Breast epithelium (tissue), 4 donors: Measurements from ENCODE around the gene PRMT1. TPM values are rescaled to one million over a fixed set of nuclear protein-coding genes. Genes with fewer than 3 reads are reported as not detected.
A peak's percentile ranks its signal among the peaks of the same experiment; 100 is the strongest.

Experiments used
- DNase-seq, 2 donors: peaks; one replicate each; pipeline ENCODE4 v3.0.0-alpha.2; 2019; ENCODE audit warnings: low spot score in 2 of 2
- H3K27ac ChIP-seq, 2 donors: fragments of 200-600 bp; sonication (generic) in 1 of 2; one replicate each; pipeline ENCODE4 v1.5.1; 2016 to 2019; ENCODE audit warnings: mild to moderate bottlenecking in 1 of 2
- H3K27me3 ChIP-seq, 2 donors: fragments of 200-600 bp; sonication (generic) in 1 of 2; one replicate each; pipeline versions ENCODE4 v1.5.1 to v1.6.0; 2017 to 2019; ENCODE audit warnings: control low read depth in 1 of 2, mild to moderate bottlenecking in 1 of 2
- H3K36me3 ChIP-seq: fragments of 200-600 bp; one replicate; pipeline ENCODE4 v1.5.1; 2019
- H3K4me1 ChIP-seq, 2 donors: fragments of 200-600 bp; sonication (generic); one replicate each; pipeline ENCODE4 v1.5.1; 2016 to 2019; ENCODE audit warnings: control low read depth in 1 of 2
- H3K4me3 ChIP-seq, 3 donors: fragments of 200-600 bp; sonication (generic); 1 replicate in 2 of 3; 2 replicates in 1 of 3; pipeline ENCODE4 v1.5.1; 2016 to 2019; ENCODE audit warnings: mild to moderate bottlenecking in 3 of 3, moderate library complexity in 2 of 3
- H3K9me3 ChIP-seq, 2 donors: fragments of 200-600 bp; sonication (generic) in 1 of 2; one replicate each; pipeline ENCODE4 v1.5.1; 2016 to 2019; ENCODE audit warnings: control low read depth in 1 of 2
- CTCF ChIP-seq, 3 donors: fragments of 450-650 bp; IDR thresholded peaks; one replicate each; pipeline ENCODE4 v1.5.1; 2016 to 2017; ENCODE audit warnings: antibody characterized with exemption in 3 of 3, mild to moderate bottlenecking in 3 of 3, moderate library complexity in 3 of 3
- POLR2A ChIP-seq: fragments of 450-650 bp; IDR thresholded peaks from one replicate; pipeline ENCODE4 v1.6.1; 2016; ENCODE audit warnings: antibody characterized with exemption, mild to moderate bottlenecking, moderate library complexity
- POLR2AphosphoS5 ChIP-seq, 3 donors: sonication (generic); formaldehyde crosslinking; IDR thresholded peaks; one replicate each; pipeline ENCODE4 v1.6.1; 2017; ENCODE audit warnings: antibody characterized with exemption in 3 of 3
- intact Hi-C: fragments of 100-400 bp; cut with DNase I; formaldehyde crosslinking; loops from one replicate; pipeline ENCODE4 v1.15.1; 2023; ENCODE audit warnings: low total_unique reads
- total RNA-seq, 3 donors: library from RNA; depleted of rRNA; stranded (reverse); fragments of >200 nt; gene quantifications; one replicate each; pipeline ENCODE4 v1.1.0, GENCODE V29; 2016

The PRMT1 gene
- total RNA-seq, 3 donors from 2014 or later: 137 to 227 (median 154) TPM

GRCh38 chr19:49672131-49672919, 4.7 kb upstream of the PRMT1 start:
- H3K27me3 ChIP-seq: no peaks in the 10 kb centered on the region
- H3K9me3 ChIP-seq: no peaks in the 10 kb centered on the region
- intact Hi-C loops: no loop called here
- peak overlapping the region; percentile 79 to 82 for H3K27ac ChIP-seq
- TF ChIP-seq POLR2A: no peak
- TF ChIP-seq POLR2AphosphoS5 (IDR thresholded peaks at IDR 0.05): peak in 1 of 3 donors; percentile 13
- peak; percentile 54 to 80 (median 71) for TF ChIP-seq CTCF (IDR thresholded peaks at IDR 0.05)
- H3K36me3 ChIP-seq: no peaks in the 10 kb centered on the region
- H3K4me3 ChIP-seq: peak overlapping the region in 2 of 3 donors; percentile 20 to 46
- peak in 1 of 2 donors; percentile 70 for DNase-seq
- peaks cover 0 to 4% of the 10 kb centered on the region in 2 donors for H3K4me1 ChIP-seq

GRCh38 chr19:49676136-49676783, 811 bp upstream of the PRMT1 start:
- no peaks in the 10 kb centered on the region for H3K27me3 ChIP-seq
- DNase-seq: peak in 1 of 2 donors; percentile 86
- H3K4me3 ChIP-seq: peak overlapping the region; percentile 35 to 98 (median 61)
- intact Hi-C loops: no loop called here
- H3K9me3 ChIP-seq: no peaks in the 10 kb centered on the region
- TF ChIP-seq POLR2A: no peak
- TF ChIP-seq POLR2AphosphoS5 (IDR thresholded peaks at IDR 0.05): peak; percentile 33 to 91 (median 89)
- peak in 1 of 3 donors; percentile 23 for TF ChIP-seq CTCF (IDR thresholded peaks at IDR 0.05)
- peaks cover 12 to 15% of the 10 kb centered on the region in 2 donors for H3K4me1 ChIP-seq
- peak overlapping the region; percentile 95 to 96 for H3K27ac ChIP-seq
- H3K36me3 ChIP-seq: no peaks in the 10 kb centered on the region

- Histone ChIP-seq H3K4me1 (peaks cover 12 to 15% of the 10 kb centered on the region in 2 donors), H3K27me3 (no peaks in the 10 kb centered on the region), H3K4me3 (peak overlapping the region; percentile 64 to 98 (median 84)), H3K27ac (peak overlapping the region; percentile 89 to 96), H3K9me3 (no peaks in the 10 kb centered on the region), H3K36me3 (no peaks in the 10 kb centered on the region)
- TF ChIP-seq CTCF (IDR thresholded peaks at IDR 0.05): no peak
- no peak for TF ChIP-seq POLR2A
- no peak for TF ChIP-seq POLR2AphosphoS5 (IDR thresholded peaks at IDR 0.05)
- intact Hi-C loops: no loop called here
- peak; percentile 100 for DNase-seq
Measured at GRCh38 chr19:49676784-49677230, 264 bp upstream of the PRMT1 start.

- H3K27me3 ChIP-seq: no peaks in the 10 kb centered on the region
- no peaks in the 10 kb centered on the region for H3K9me3 ChIP-seq
- intact Hi-C loops: no loop called here
- peak overlapping the region; percentile 89 to 96 for H3K27ac ChIP-seq
- peak overlapping the region; percentile 64 to 98 (median 84) for H3K4me3 ChIP-seq
- peak; percentile 66 to 72 for DNase-seq
- H3K36me3 ChIP-seq: no peaks in the 10 kb centered on the region
- TF ChIP-seq CTCF (IDR thresholded peaks at IDR 0.05): peak; percentile 62 to 74 (median 67)
- no peak for TF ChIP-seq POLR2A
- H3K4me1 ChIP-seq: peaks cover 11 to 12% of the 10 kb centered on the region in 2 donors
Measured at GRCh38 chr19:49677901-49678674, 1.0 kb downstream of the PRMT1 start.
